CD4-positive, alpha-beta T cell (primary cell): ENCODE data around the gene MSRB3. TPM values are rescaled to one million over a fixed set of nuclear protein-coding genes. Genes with fewer than 3 reads are reported as not detected.

ENCODE experiments used
- ATAC-seq: fragments of 200-7000 bp; cut with Tn5 transposase; one replicate; pipeline ENCODE4 v1.10.0; 2022; ENCODE audit warnings: mild to moderate bottlenecking; ENCODE audit not compliant: poor library complexity
- CTCF ChIA-PET: fragments of 350-600 bp; sonication (Branson Sonifier 250); formaldehyde crosslinking; loops from one replicate; lab custom pipeline; 2021; ENCODE audit warnings: antibody characterized with exemption, inconsistent platforms; lab: Charles Lee
- POLR2A ChIA-PET: fragments of 350-600 bp; sonication (Branson Sonifier 250); formaldehyde crosslinking; loops from one replicate; lab custom pipeline; 2021; ENCODE audit warnings: antibody characterized with exemption, inconsistent platforms; lab: Charles Lee
- DNase-seq, 14 experiments: peaks; one replicate each; pipeline ENCODE4 v3.0.0-alpha.2; 2013 to 2020; ENCODE audit warnings: mixed read lengths in 2 of 14
- H3K27ac ChIP-seq, 2 donors: one replicate each; pipeline versions ENCODE4 v1.5.1 to v1.7.0; 2013; ENCODE audit warnings: low read length in 2 of 2, low read depth in 1 of 2, mild to moderate bottlenecking in 1 of 2
- H3K27me3 ChIP-seq, 2 experiments: 1 replicate in 1 of 2; 2 replicates in 1 of 2; pipeline versions ENCODE4 v1.6.1 to v1.7.0; 2013; ENCODE audit warnings: low read length in 2 of 2, control low read depth in 1 of 2, mild to moderate bottlenecking in 1 of 2, moderate library complexity in 1 of 2; ENCODE audit not compliant: insufficient read depth in 2 of 2, control insufficient read depth in 1 of 2
- H3K36me3 ChIP-seq: one replicate; pipeline ENCODE4 v1.6.1; 2013; ENCODE audit warnings: low read length, control low read depth; ENCODE audit not compliant: insufficient read depth
- H3K4me1 ChIP-seq: one replicate; pipeline ENCODE4 v1.6.1; 2013; ENCODE audit warnings: low read length, control low read depth; ENCODE audit not compliant: insufficient read depth
- H3K4me3 ChIP-seq: one replicate; pipeline ENCODE4 v1.5.1; 2013; ENCODE audit warnings: mild to moderate bottlenecking, low read length, moderate library complexity
- H3K9me3 ChIP-seq, 2 experiments: 1 replicate in 1 of 2; 2 replicates in 1 of 2; pipeline versions ENCODE4 v1.6.1 to v1.7.0; 2013; ENCODE audit warnings: low read length in 2 of 2, mild to moderate bottlenecking in 2 of 2, control low read depth in 1 of 2, moderate library complexity in 1 of 2; ENCODE audit not compliant: control insufficient read depth in 1 of 2, insufficient read depth in 1 of 2
- H3K27ac Mint-ChIP-seq: one replicate; pipeline ENCODE4 v1.8.0; 2020; ENCODE audit warnings: mixed read lengths
- H3K27me3 Mint-ChIP-seq: one replicate; pipeline ENCODE4 v1.8.0; 2021; ENCODE audit warnings: mixed read lengths
- H3K36me3 Mint-ChIP-seq: one replicate; pipeline ENCODE4 v1.8.0; 2021; ENCODE audit warnings: low read depth, mixed read lengths
- H3K4me1 Mint-ChIP-seq: one replicate; pipeline ENCODE4 v1.8.0; 2021; ENCODE audit warnings: low read depth, mixed read lengths
- H3K4me3 Mint-ChIP-seq: one replicate; pipeline ENCODE4 v1.8.0; 2020; ENCODE audit warnings: mild to moderate bottlenecking, mixed read lengths
- H3K9me3 Mint-ChIP-seq: one replicate; pipeline ENCODE4 v1.8.0; 2020; ENCODE audit warnings: mixed read lengths
- CTCF ChIP-seq: fragments of 200-600 bp; IDR thresholded peaks from one replicate; pipeline ENCODE4 v1.8.0; 2022; ENCODE audit warnings: antibody characterized with exemption, mild to moderate bottlenecking
- intact Hi-C, 2 experiments: fragments of 100-400 bp; cut with DNase I in 1 of 2; cut with micrococcal nuclease in 1 of 2; formaldehyde crosslinking; loops; one replicate each; pipeline versions ENCODE4 v1.15.1 to v1.9.0; 2023 to 2025; cut with DNase I, micrococcal nuclease
- total RNA-seq, 174 experiments: library from RNA in 2 of 174; stranded (reverse) in 2 of 174; gene quantifications; one replicate each; pipeline ENCODE4 v1.2.3 and lab custom pipeline; 2021 to 2026

The MSRB3 gene
- total RNA-seq, 2 experiments from 2014 or later = 0.17 TPM; not detected in 1

DNA sequence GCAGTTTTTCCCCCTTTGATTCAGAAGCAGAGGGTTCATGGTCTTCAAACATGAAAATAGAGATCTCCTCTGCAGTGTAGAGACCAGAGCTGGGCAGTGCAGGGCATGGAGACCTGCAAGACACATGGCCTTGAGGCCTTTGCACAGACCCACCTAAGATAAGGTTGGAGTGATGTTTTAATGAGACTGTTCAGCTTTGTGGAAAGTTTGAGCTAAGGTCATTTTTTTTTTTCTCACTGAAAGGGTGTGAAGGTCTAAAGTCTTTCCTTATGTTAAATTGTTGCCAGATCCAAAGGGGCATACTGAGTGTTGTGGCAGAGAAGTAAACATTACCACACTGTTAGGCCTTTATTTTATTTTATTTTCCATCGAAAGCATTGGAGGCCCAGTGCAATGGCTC is 185.1 kb downstream of the MSRB3 start:
- H3K4me3 Mint-ChIP-seq = no peak overlapping the region
- Histone ChIP-seq H3K4me1 (no peaks in the 10 kb centered on the region), H3K27me3 (no peaks in the 10 kb centered on the region), H3K27ac (no peak overlapping the region), H3K4me3 (no peak overlapping the region), H3K36me3 (no peaks in the 10 kb centered on the region), H3K9me3 (peaks cover 0 to 11% of the 10 kb centered on the region in 2 experiments)
- ATAC-seq = no peak
- ChIA-PET POLR2A (no interaction called here), CTCF (no interaction called here)
- no peaks in the 10 kb centered on the region for H3K36me3 Mint-ChIP-seq
- no peaks in the 10 kb centered on the region for H3K9me3 Mint-ChIP-seq
- DNase-seq = no peak
- H3K4me1 Mint-ChIP-seq = no peaks in the 10 kb centered on the region
- intact Hi-C loops = no loop called here
- no peak overlapping the region for H3K27ac Mint-ChIP-seq
- H3K27me3 Mint-ChIP-seq = no peaks in the 10 kb centered on the region
- TF ChIP-seq CTCF = no peak

DNA sequence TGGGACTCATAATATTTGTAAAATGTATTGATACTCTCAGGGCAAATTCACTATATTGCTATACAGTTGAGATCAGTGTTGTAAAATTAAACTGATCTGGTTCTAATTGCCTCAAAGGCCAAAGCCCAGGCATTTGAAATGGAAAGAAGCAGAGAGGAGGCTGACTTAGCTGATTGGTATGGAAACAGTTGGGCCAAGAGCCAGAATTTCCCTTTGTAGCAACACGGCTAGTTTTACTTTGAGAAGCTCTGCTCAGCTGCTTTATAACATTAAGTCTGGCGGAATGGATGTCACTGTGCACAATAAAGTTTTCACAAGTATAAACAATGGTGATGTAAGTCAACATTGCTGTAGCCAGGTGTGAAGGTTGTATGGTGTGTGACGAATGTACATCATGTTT is 186.4 kb downstream of the MSRB3 start:
- CTCF ChIA-PET = no interaction called here
- peaks cover 0 to 11% of the 10 kb centered on the region in 2 experiments for H3K9me3 ChIP-seq

DNA sequence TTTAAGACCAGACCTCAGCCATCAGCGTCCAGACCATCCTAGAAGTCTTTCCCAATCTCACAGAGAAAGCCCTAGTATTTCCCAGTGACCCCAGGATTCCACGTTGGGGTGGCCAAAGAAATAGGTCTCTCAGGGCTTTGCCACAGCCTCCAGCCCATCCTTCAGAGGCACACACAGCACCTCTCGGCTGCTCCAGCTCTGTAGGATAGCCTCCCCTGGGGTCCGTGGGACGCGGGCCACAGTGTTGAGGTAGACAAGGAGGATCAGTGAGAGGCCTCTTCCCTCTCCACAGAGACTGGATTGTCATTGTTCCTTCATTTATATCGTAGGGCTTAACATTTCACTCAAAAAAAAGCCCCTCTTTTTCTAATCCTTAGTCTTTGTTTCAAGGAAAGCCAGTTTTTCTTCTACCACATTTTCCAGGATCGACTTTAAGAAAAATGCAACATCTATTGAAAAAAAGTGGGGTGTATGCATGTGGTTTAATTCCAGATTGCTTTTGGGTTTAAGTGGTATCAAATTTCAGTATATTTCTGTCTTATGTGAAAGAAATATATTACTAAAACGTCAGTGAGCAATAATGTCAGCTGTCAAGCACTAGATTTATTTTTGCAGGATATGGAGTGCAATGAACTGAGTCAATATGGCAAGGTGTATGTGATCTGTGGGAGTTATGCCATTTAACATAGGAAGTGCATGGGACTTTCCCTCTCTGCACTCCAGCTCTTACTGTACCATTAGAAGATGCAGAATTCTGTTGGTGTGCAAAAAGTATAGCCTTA is 187.5 kb downstream of the MSRB3 start:
- ChIA-PET CTCF (no interaction called here), POLR2A (no interaction called here)
- Mint-ChIP-seq H3K27me3 (no peaks in the 10 kb centered on the region), H3K27ac (no peak overlapping the region), H3K4me3 (no peak overlapping the region), H3K9me3 (no peaks in the 10 kb centered on the region), H3K4me1 (no peaks in the 10 kb centered on the region), H3K36me3 (no peaks in the 10 kb centered on the region)
- no peaks in the 10 kb centered on the region for H3K4me1 ChIP-seq
- H3K9me3 ChIP-seq = peaks cover 0 to 11% of the 10 kb centered on the region in 2 experiments
- TF ChIP-seq CTCF = no peak
- H3K27ac ChIP-seq = no peak overlapping the region
- DNase-seq (no peak), ATAC-seq (no peak)
- no peak overlapping the region for H3K4me3 ChIP-seq
- no peaks in the 10 kb centered on the region for H3K27me3 ChIP-seq
- intact Hi-C loops = no loop called here
- H3K36me3 ChIP-seq = no peaks in the 10 kb centered on the region

More for the DNA sequence above, 186.4 kb downstream of the MSRB3 start:
- H3K36me3 ChIP-seq = no peaks in the 10 kb centered on the region
- no peak overlapping the region for H3K4me3 ChIP-seq
- H3K27ac ChIP-seq = no peak overlapping the region
- no peak overlapping the region for H3K27ac Mint-ChIP-seq
- TF ChIP-seq CTCF = no peak
- POLR2A ChIA-PET = no interaction called here
- DNase-seq = no peak
- no peaks in the 10 kb centered on the region for H3K27me3 ChIP-seq
- H3K27me3 Mint-ChIP-seq = no peaks in the 10 kb centered on the region
- intact Hi-C loops = no loop called here
- ATAC-seq = no peak
- H3K4me3 Mint-ChIP-seq = no peak overlapping the region
- H3K36me3 Mint-ChIP-seq = no peaks in the 10 kb centered on the region
- H3K9me3 Mint-ChIP-seq = no peaks in the 10 kb centered on the region
- no peaks in the 10 kb centered on the region for H3K4me1 ChIP-seq
- no peaks in the 10 kb centered on the region for H3K4me1 Mint-ChIP-seq
